ENCODE measurements around the gene RASD1. TPM values are rescaled to one million over a fixed set of nuclear protein-coding genes. Genes with fewer than 3 reads are reported as not detected.

RASD1 gene
- total and polyA plus RNA-seq, 4 donors: 3.2 to 14.6 (median 10.2) TPM

DNA sequence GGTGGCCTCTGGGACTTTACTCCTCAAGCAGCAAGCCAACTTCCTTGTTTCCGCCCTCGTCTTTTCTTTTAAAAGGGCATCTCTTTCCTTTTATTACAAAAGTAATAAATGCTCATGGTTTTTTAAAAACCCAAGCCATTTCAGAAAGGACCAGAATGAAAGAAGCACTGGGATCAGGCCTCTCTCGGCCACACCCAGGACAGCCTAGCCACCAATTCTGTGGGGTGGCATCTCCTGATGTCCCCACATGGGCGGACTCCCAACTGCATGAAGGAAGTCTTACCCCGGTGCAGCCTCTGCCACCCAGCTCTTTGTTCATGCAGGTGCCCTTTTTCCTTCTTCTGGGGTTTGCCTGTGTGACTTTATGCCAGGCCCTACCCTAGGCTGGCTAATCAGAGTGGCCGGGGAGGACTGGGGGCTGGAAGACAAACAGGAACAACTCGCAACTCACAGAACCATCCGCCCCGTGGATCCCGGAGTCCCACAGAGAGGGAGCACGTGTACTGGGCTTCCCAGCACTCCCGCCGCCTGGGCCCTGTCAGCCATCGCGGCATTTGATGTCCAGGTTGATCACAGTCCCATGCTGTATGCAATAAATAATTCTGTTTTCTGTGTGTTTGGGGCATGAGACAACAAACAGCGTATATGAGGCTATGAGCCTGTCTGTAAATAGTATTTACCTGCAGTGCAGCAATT lies 2.6 kb upstream of the RASD1 start:
- Histone ChIP-seq H3K36me3 (ENCODE audit: control insufficient read depth, insufficient read depth, low read length) (peaks cover 8% of the 10 kb centered on the region), H3K4me3 (ENCODE audit: low read depth, low read length) (no peak overlapping the region), H3K9me3 (ENCODE audit: control insufficient read depth, insufficient read depth, low read length) (no peaks in the 10 kb centered on the region), H3K27me3 (ENCODE audit: control insufficient read depth, insufficient read depth, low read length) (no peaks in the 10 kb centered on the region), H3K4me1 (ENCODE audit: control insufficient read depth, insufficient read depth, low read length) (peaks cover 34% of the 10 kb centered on the region), H3K27ac (ENCODE audit: low read depth, low read length) (no peak overlapping the region)
- DNase-seq (ENCODE audit: low read depth in 4 of 6, low spot score in 6 of 6): no peak
- 76% methylated on average over 10 of the region's 16 CpGs for WGBS (ENCODE audit: insufficient coverage)

DNA sequence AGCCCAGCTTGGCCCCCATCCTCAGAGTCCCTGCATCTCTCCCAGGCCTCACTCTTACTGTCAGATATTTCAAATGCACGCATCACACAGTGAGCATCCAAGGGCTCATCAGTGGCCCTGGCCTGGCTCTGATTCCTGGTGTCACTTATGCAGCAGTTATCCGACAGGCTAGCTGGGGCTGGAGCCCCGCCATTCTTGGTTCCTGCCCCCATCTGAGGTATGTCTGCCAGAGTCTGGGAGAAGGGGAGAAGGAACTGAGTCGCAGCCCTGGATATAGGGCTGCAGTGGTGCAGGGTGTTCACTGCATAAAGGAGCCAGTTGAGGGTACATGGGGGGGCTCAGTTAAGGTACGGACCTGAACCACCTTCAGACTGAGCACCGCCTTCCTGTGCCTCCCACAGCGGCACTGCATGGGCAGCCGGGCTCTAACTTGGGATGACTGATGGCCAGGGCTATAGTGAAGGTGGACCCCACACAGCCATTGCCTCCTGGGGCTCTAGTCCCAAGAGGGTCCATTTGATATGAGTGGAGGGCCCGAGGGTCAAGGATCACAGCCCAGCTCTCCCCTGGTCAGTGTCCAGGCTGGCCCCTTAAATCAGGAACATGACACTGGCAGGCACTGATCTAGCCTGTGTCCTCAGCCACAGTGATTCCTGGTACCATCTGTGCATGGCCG lies 1.8 kb upstream of the RASD1 start:
- H3K27me3 ChIP-seq (ENCODE audit: control insufficient read depth, insufficient read depth, low read length): no peaks in the 10 kb centered on the region
- peaks cover 12% of the 10 kb centered on the region for H3K36me3 ChIP-seq (ENCODE audit: control insufficient read depth, insufficient read depth, low read length)
- peaks cover 37% of the 10 kb centered on the region for H3K4me1 ChIP-seq (ENCODE audit: control insufficient read depth, insufficient read depth, low read length)
- 95% methylated on average over 10 of the region's 10 CpGs for WGBS (ENCODE audit: insufficient coverage)
- DNase-seq (ENCODE audit: low read depth in 4 of 6, low spot score in 6 of 6): no peak
- no peak overlapping the region for H3K27ac ChIP-seq (ENCODE audit: low read depth, low read length)
- no peak overlapping the region for H3K4me3 ChIP-seq (ENCODE audit: low read depth, low read length)
- no peaks in the 10 kb centered on the region for H3K9me3 ChIP-seq (ENCODE audit: control insufficient read depth, insufficient read depth, low read length)

DNA sequence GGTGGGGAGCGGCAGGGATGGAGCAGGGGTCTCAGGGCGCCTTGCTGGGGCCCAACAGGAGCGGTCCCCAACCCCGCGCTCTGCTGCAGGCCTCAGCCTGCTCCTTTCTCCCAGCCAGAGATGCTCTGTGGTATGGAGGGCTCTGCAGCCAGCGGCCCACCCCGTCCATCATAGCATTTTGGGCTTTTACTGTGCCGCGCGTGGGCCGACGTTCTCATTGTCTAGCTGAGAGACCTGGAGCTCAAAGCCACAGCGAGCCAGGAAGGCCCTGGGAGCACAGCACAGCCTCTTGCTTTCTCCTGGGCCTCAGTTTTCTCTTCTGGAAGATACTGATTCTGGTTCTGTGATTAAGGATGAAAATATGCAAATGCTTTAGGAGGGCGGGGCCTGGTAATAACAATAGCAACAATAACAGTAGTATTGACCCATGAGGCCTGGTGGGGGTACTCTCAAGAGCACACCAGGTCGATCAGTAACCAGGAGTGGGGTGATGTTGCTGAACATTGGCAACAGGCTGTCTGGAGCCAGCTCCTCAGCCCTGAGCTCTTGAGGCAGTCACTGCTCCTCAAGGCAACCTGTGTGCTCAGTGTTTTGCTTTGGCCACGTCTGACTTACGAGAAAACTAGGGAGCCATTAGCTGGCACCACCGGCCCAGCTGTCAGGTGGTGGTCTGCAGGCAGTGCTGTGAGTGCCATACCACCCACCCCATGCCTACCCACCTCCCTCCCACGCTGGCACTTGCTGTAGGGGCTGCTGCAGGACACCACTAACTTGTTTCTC lies 1.1 kb upstream of the RASD1 start:
- peaks cover 14% of the 10 kb centered on the region for H3K36me3 ChIP-seq (ENCODE audit: control insufficient read depth, insufficient read depth, low read length)
- no peak for DNase-seq (ENCODE audit: low read depth in 4 of 6, low spot score in 6 of 6)
- no peak overlapping the region for H3K4me3 ChIP-seq (ENCODE audit: low read depth, low read length)
- no peak overlapping the region for H3K27ac ChIP-seq (ENCODE audit: low read depth, low read length)
- WGBS (ENCODE audit: insufficient coverage): 46% methylated on average over 16 of the region's 19 CpGs
- peaks cover 38% of the 10 kb centered on the region for H3K4me1 ChIP-seq (ENCODE audit: control insufficient read depth, insufficient read depth, low read length)
- no peaks in the 10 kb centered on the region for H3K27me3 ChIP-seq (ENCODE audit: control insufficient read depth, insufficient read depth, low read length)
- H3K9me3 ChIP-seq (ENCODE audit: control insufficient read depth, insufficient read depth, low read length): no peaks in the 10 kb centered on the region

DNA sequence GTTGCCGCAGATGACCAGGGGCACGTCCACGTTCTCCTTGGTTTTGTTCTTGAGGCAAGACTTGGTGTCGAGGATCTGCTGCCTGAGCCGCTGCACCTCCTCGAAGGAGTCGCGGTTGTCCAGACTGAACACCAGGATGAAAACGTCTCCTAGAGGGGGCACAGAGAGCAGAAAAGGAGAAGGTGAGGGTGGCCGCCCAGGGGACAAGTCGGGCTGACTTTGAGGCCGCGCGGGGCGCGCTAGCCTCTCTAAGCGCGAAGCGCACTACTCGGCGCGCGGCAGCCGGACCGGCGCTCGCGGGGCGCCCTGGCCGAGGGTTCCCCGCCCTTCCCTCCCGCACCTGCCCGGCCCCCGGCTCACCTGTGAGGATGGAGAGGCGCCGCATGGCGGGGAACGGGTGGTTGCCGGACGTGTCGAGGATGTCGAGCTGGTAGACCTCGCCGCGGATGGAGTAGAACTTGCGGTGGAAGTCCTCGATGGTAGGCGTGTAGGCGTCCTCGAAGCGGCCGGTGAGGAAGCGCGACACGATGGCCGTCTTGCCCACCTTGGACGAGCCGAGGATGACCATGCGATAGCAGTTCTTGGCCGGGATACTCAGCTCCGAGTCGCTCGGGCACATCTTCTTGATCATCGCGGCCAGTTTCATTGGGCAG lies 533 bp downstream of the RASD1 start:
- peak overlapping the region; percentile 54 for H3K4me3 ChIP-seq (ENCODE audit: low read depth, low read length)
- H3K36me3 ChIP-seq (ENCODE audit: control insufficient read depth, insufficient read depth, low read length): peaks cover 26% of the 10 kb centered on the region
- peaks cover 42% of the 10 kb centered on the region for H3K4me1 ChIP-seq (ENCODE audit: control insufficient read depth, insufficient read depth, low read length)
- DNase-seq (ENCODE audit: low read depth in 4 of 6, low spot score in 6 of 6): peak in 2 of 6 donors; percentile 11 to 45
- H3K9me3 ChIP-seq (ENCODE audit: control insufficient read depth, insufficient read depth, low read length): no peaks in the 10 kb centered on the region
- H3K27ac ChIP-seq (ENCODE audit: low read depth, low read length): no peak overlapping the region
- H3K27me3 ChIP-seq (ENCODE audit: control insufficient read depth, insufficient read depth, low read length): no peaks in the 10 kb centered on the region
- 1% methylated on average over 64 of the region's 65 CpGs for WGBS (ENCODE audit: insufficient coverage)

DNA sequence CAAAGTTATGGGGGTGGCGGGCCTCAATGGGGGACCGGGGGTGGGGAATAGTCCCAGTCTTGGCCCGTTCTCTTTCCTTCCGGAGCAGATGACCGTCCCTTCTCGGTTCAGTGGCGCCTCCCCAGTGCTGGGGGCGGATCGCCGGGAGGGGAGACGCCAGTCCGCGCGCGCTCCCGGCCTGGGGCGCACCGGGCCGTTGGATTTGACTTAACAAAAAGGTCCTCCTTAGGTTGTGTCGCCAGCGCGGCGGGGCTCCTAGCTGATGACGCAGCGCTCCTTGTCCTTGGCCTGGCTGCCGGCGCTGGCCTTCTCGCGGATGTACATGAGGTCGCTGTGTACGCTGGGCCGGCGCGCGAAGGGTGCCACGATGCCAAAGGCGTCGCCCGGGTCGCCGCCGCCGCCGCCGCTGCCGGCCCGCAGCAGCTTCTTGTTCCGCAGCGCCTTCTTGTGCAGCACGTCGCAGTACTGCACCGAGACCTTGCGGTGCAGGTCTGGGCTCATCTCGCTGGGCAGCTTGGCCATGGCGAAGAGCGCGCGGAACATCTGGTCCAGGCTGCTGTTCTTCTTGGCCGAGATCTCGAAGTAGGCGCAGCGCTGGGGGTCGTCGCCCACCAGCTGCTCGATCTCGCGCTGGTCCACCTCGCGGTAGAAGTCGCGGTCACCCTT lies 1.2 kb downstream of the RASD1 start:
- H3K9me3 ChIP-seq (ENCODE audit: control insufficient read depth, insufficient read depth, low read length): no peaks in the 10 kb centered on the region
- peak overlapping the region; percentile 41 for H3K4me3 ChIP-seq (ENCODE audit: low read depth, low read length)
- H3K4me1 ChIP-seq (ENCODE audit: control insufficient read depth, insufficient read depth, low read length): peaks cover 42% of the 10 kb centered on the region
- DNase-seq (ENCODE audit: low read depth in 4 of 6, low spot score in 6 of 6): peak in 3 of 6 donors; percentile 32 to 75 (median 71)
- H3K27ac ChIP-seq (ENCODE audit: low read depth, low read length): no peak overlapping the region
- WGBS (ENCODE audit: insufficient coverage): 1% methylated on average over 70 of the region's 71 CpGs
- peaks cover 26% of the 10 kb centered on the region for H3K36me3 ChIP-seq (ENCODE audit: control insufficient read depth, insufficient read depth, low read length)
- no peaks in the 10 kb centered on the region for H3K27me3 ChIP-seq (ENCODE audit: control insufficient read depth, insufficient read depth, low read length)

DNA sequence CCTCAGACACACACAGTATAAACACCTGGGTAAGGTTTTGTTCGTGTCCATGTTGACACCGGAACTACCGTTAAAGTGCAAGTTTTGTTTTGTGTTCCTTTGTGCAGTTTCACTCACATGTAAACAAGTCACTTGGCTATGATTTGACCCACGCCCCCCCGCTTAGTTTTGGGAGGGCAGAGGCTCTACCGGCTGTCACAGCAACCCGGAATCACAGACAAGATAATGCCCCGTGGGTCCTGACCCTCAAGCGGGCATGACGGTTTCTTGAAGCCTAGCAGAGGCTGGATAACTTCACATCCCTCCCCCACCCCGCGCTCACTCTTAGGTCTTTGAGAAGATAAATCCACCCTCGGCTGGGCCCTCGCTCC lies 1.7 kb downstream of the RASD1 start:
- peak overlapping the region; percentile 41 for H3K4me3 ChIP-seq (ENCODE audit: low read depth, low read length)
- no peaks in the 10 kb centered on the region for H3K9me3 ChIP-seq (ENCODE audit: control insufficient read depth, insufficient read depth, low read length)
- peaks cover 24% of the 10 kb centered on the region for H3K36me3 ChIP-seq (ENCODE audit: control insufficient read depth, insufficient read depth, low read length)
- WGBS (ENCODE audit: insufficient coverage): 26% methylated on average over 10 of the region's 14 CpGs
- peaks cover 42% of the 10 kb centered on the region for H3K4me1 ChIP-seq (ENCODE audit: control insufficient read depth, insufficient read depth, low read length)
- no peak overlapping the region for H3K27ac ChIP-seq (ENCODE audit: low read depth, low read length)
- DNase-seq (ENCODE audit: low read depth in 4 of 6, low spot score in 6 of 6): peak in 2 of 6 donors; percentile 4 to 22
- no peaks in the 10 kb centered on the region for H3K27me3 ChIP-seq (ENCODE audit: control insufficient read depth, insufficient read depth, low read length)

DNA sequence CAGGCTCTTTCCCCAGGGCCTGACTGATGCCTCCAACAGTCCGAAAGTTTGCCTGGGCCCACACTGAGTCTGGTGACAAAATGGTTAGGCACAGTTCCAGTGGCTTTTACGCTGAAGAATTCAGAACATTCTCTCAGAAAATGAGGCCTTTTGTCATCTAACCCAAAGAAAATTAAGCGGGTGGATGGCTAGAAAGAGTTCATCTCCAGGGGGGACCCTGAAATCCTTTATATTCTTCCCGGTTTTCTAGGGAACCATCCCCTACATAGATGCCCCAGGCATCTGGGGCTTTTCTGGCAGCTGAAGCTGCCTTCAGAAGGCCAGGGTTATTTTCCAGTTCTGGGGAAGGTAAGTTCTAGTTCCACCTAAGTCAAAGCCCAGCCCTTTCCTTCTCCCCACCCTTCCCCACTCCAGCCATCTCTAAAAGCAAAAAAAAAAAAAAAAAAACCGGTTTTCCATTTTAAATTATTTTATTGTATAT lies 2.2 kb downstream of the RASD1 start:
- DNase-seq (ENCODE audit: low read depth in 4 of 6, low spot score in 6 of 6): peak in 3 of 6 donors; percentile 6 to 51 (median 30)

DNA sequence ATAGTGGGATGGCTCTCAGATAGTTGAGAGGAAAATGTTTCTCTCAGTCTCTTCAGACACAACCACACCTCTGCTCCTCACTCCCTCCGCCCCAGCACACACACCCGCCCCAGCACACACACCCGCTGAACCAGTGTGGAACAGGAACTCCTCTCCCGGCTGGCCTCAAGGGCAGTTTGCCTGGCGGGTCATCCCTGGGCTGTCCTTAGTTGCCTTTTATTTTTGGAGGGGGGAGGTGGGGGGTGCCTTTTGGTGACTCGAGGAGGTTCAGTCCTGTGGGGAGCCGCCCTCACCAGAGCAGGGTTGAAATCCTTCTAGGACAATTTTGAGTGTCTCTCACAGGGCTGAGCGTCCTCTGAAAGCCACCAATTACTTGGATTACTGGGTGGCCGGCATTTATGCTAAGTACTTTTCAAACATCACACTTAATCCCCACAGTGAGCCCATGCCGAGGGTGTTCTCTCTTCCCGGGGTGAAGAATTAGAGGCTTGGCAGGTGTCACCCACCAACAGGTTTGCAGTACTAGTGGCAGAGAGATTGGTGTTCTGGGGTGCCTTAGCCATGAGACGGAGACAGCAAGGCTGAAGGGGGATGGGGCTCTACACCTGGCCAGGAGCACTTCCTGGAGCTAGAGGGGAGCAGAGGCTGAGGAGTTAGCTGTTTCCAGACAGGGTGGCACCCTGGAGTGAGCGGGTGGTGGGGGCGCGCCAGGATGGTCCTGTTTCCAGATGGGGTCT lies 2.8 kb downstream of the RASD1 start:
- Histone ChIP-seq H3K27ac (ENCODE audit: low read depth, low read length) (no peak overlapping the region), H3K4me1 (ENCODE audit: control insufficient read depth, insufficient read depth, low read length) (peaks cover 42% of the 10 kb centered on the region), H3K27me3 (ENCODE audit: control insufficient read depth, insufficient read depth, low read length) (no peaks in the 10 kb centered on the region), H3K4me3 (ENCODE audit: low read depth, low read length) (no peak overlapping the region), H3K9me3 (ENCODE audit: control insufficient read depth, insufficient read depth, low read length) (no peaks in the 10 kb centered on the region), H3K36me3 (ENCODE audit: control insufficient read depth, insufficient read depth, low read length) (peaks cover 24% of the 10 kb centered on the region)
- WGBS (ENCODE audit: insufficient coverage): 65% methylated on average over 6 of the region's 15 CpGs
- no peak for DNase-seq (ENCODE audit: low read depth in 4 of 6, low spot score in 6 of 6)

More for the DNA sequence above, 2.2 kb downstream of the RASD1 start:
- Histone ChIP-seq H3K4me1 (ENCODE audit: control insufficient read depth, insufficient read depth, low read length) (peaks cover 42% of the 10 kb centered on the region), H3K4me3 (ENCODE audit: low read depth, low read length) (no peak overlapping the region), H3K9me3 (ENCODE audit: control insufficient read depth, insufficient read depth, low read length) (no peaks in the 10 kb centered on the region), H3K36me3 (ENCODE audit: control insufficient read depth, insufficient read depth, low read length) (peaks cover 23% of the 10 kb centered on the region), H3K27ac (ENCODE audit: low read depth, low read length) (no peak overlapping the region), H3K27me3 (ENCODE audit: control insufficient read depth, insufficient read depth, low read length) (no peaks in the 10 kb centered on the region)
- 44% methylated on average over 3 of the region's 5 CpGs for WGBS (ENCODE audit: insufficient coverage)

Measured in spinal cord (tissue), 10 donors.